Hepatic stellate cell (primary cell): ENCODE measurements around the gene NMRAL1.

ENCODE experiments used
- DNase-seq: peaks from one replicate; pipeline ENCODE4 v3.0.0; 2011; ENCODE audit warnings: low spot score

Gene NMRAL1

DNA sequence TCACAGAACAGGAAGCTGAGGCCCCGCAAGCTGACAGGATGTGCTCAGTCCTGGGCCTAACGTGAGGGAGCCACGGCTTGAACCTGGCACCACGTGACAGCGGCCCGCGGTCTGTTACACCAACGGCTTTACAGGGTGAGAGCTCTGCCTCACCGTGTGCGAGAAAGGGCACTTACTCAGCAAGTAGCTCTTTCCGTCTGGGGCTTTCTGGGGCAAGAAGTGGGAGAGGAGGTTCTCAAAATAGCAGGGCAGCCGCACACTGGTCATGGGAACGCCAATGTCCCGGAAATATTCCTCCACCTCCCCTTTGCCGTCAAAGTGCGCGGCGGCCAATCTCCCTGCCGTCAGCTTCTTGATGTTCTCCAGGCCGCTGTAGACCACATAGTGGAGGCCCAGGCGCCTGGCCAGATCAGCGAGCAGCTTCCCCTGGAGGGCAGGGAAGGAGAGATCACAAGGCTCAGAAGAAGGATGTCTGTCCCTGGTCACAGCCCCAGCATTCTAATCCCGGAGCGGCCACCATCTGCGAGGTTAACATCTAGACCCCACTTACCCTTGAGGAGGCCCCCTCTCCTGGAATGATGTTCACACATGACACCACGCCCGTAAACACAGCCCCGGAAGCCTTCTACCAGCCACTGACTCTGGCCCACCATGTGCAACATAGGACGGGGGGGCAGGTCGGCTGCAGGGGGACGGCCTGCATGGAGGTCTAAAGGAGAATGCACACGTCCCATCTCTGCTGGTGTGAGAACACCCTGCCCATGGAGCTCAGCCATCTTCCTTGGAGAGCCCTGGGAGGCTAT is 8.2 kb downstream of the NMRAL1 start:
- DNase-seq: peak; percentile 70

DNA sequence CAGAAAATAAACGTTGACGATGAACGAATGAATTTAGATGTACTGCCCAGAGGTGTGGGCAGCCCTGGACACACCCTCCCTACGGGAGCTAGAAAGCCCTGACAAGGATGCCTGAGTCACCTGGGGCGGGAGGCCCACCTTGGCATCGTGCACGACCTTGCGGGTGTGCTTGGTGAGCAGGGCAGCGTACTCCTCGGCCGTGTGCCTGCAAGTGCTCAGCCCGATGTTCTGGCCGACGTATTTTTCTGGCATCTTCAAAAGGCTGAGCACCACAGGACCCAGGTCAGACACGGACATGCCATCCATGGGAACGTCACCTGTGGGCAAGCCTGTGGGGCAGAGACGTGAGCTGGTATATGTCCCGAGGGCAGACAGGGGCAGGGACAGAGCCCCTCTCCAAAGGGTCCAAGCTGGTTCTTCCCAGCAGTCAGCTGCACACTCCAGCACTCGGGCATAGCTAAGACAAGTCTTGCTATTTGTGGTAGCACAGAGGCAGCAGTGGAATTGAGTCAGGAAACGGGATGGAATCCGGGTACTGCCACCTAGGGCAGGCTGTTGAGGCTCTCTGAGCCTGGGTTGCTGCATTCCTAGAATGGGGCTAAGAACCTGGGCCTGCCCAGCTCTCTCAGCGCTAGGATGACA is 10.8 kb downstream of the NMRAL1 start:
- no peak for DNase-seq

GRCh38 chr16:4461250-4462085 is 13.0 kb downstream of the NMRAL1 start:
- no peak for DNase-seq

- DNase-seq: no peak
Measured at GRCh38 chr16:4460936-4461249, 13.5 kb downstream of the NMRAL1 start.

DNA sequence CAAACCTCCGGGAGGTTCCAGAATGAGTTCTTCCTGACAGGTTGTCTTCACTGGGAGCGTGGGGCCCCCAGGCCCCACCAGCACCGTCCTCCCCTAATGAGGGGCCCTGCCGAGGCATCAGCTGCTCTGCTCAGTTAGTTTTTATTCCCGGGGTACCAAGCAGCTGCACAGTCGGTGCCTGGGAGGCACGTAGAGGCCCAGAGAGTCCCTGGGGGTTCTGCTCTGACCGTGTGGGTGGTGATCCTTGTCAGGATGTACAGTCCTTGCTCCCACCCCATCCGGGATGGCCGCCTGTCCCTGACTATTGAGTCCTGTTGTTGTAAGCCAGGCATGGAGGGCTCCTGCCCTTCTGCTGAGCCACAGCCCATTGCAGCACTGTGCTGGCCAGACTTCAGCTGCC is 18.5 kb downstream of the NMRAL1 start:
- DNase-seq: no peak

GRCh38 chr16:4455081-4455480 is 19.3 kb downstream of the NMRAL1 start:
- no peak for DNase-seq

GRCh38 chr16:4454623-4455022 is 19.8 kb downstream of the NMRAL1 start:
- no peak for DNase-seq

DNA sequence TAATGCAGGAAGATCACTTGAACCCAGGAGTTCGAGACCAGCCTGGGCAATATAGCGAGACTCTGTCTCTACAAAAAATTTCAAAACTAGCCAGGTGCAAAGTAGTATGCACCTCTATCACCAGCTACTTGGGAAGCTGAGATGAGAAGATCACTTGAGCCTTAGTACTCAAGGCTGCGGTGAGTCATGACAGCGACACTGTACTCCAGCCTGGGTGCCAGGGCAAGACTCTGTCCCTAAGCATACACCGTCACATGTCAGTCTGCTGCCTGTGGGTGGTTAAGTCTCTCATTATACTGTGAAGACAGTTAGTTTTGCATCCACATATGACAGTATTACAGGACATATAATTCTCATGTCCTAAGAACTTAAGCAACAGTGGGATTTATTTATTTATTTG is 21.8 kb downstream of the NMRAL1 start:
- no peak for DNase-seq

GRCh38 chr16:4450931-4451519 is 23.4 kb downstream of the NMRAL1 start:
- no peak for DNase-seq

DNA sequence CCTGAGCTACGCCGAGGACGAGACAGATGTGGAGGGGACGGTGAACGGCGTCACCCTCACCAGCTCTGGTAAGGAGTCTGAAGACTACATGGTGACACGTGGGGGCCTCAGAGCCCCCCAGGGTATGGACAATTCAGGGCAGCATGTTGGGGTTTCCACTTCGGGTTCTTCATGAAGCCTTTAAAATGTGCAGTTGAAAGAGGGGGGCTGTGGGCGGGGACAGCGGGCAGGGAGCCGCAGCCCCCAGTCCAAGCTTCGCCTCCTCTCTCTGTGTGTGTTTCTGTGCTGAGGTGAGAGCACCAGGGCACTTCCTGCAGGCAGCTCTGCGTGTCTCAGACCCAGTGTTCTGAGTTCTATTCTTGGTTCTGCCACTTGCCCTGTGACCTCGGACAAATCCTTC is 24.0 kb downstream of the NMRAL1 start:
- no peak for DNase-seq

DNA sequence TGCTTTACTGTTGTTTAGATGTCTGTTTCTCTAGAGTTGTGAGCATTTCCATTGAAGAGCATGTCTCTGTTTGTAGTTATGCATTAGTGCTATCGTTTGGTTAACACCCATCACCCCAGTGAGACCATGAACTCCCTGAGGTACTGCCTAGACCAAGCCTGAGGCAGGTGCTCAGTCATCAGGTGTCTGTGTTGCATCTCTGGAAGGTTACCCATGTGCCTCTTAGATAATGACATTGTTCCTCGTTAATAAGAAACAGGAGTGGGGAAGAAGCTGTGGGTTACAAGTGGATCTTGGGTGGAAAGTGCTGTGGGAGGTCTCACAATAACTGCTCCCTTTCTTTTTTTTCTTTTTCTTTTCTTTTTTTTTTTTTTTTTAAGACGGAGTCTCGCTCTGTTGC is 30.4 kb downstream of the NMRAL1 start:
- DNase-seq: no peak

- DNase-seq: no peak
Measured at GRCh38 chr16:4443271-4443670, 31.2 kb downstream of the NMRAL1 start.

DNA sequence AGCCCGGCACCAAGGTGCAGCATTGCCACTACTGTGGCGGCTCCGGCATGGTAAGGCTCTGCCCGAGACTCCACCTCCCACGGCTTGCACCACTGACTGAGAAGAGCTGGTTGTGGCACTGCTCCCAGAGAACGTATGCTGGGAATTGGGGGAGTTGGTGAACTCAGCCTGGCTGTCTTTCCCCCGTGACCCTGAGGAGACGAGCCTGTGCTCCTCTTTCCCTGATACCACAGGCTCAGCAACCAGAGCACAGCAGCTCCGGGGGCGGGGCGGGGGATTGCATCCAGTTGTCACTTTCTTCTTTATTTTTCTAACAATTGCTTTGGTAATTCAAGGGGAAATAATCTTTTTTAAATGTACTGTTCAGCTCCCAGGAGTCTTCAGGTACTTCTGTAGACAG is 32.1 kb downstream of the NMRAL1 start:
- DNase-seq: no peak

DNA sequence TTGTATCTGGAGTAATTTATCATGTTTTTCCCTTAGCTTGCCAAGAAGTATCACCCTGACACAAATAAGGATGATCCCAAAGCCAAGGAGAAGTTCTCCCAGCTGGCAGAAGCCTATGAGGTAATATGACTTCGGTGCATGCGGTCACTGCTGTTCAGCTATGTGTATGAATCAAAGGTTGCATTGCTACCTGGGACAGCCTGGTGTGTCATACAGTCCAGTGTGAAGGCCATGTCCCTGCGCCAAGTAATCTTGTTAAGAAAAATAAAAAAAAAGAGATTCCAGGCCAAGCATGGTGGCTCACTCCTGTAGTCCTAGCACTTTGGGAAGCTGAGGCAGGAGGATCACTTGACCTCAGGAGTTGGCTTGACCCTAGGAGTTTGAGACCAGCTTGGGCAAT is 37.1 kb downstream of the NMRAL1 start:
- no peak for DNase-seq

DNA sequence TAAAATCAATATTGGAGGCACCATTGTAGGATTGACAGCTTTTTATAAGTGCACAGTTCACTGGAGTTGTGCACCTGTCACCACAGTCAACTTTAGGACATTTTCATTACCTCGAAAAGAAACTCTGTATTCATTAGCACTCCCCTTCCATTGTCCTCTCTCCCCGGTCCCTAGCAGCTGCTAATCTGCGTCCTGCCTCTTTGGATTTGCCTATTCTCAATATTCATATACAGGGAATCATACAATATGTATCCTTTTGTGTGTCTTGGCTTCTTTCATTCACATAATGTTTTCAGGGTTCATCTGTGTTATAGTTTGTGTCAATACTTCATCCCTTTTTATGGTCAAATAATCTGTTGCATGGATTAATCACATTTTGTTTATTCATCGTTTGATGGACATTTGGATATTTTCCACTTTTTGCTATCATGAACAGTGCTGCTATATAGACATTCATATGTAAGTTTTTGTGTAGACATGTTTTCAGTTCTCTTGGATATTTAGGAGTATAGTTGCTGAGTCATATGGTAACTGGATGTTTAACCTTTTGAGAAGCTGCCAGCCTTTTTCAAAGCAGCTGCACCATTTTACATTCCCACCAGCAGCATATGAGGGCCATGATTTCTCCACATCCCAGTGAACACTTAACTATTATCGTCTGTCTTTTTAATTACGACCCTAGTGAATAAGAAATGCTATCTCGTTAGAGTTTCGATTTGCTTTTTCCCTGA is 38.9 kb downstream of the NMRAL1 start:
- DNase-seq: no peak

- DNase-seq: no peak
Measured at GRCh38 chr16:4433914-4434787, 40.3 kb downstream of the NMRAL1 start.

DNA sequence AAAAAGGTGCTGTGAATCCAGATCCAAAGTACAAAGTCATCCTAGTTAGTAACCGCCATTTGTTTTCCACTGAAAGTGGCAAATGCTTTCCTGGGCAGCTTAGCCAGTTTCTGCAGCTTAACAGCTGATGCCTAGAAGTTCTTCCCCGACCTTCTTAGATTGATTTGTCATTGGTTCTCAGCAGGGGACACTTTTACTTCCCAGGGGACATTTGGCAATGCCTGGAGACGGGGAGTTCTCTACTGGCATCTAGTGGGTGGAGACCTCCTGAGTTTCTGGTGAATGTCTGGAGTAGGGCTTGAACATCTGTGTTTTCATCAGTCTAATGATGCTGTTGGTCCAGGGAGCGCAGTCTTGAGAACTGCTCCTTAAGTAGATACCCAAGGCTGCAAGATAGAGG is 41.2 kb downstream of the NMRAL1 start:
- DNase-seq: no peak

DNA sequence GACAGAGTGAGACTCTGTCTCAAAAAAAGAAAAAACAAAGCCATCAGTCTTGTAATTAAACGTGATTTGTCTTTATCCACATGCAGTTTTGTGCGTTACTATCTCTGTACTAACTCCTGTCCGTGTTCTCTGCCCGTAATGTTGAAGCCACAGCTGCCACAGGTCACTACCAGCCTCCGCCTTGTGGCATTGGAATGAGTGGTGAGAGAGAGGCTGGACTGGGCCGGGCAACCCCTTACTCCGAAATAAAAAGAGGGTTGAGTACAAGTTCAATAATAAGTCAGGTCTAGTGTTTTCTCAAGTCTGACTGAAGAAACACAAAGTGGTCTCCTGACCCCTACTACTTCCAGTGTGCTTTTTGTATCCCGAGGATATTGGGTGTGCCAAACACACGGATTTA is 43.4 kb downstream of the NMRAL1 start:
- DNase-seq: no peak

DNA sequence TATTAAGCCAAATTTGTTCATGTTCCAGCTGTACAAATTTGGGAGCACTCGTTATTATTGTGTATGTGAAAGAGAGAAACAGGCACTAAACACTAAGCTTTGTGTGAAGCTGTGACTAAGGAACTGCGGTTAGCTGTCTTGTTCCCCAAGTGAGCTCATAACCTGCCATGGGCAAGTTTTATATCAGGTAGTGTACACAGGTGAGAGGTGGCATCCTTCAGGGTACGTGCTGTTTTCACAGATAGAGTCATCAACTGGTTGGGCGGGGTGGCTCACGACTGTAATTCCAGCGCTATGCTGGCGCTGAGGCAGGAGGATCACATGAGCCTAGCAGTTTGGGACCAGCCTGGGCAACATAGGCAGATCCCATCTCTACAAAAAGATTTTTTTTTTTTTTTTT is 45.9 kb downstream of the NMRAL1 start:
- no peak for DNase-seq

DNA sequence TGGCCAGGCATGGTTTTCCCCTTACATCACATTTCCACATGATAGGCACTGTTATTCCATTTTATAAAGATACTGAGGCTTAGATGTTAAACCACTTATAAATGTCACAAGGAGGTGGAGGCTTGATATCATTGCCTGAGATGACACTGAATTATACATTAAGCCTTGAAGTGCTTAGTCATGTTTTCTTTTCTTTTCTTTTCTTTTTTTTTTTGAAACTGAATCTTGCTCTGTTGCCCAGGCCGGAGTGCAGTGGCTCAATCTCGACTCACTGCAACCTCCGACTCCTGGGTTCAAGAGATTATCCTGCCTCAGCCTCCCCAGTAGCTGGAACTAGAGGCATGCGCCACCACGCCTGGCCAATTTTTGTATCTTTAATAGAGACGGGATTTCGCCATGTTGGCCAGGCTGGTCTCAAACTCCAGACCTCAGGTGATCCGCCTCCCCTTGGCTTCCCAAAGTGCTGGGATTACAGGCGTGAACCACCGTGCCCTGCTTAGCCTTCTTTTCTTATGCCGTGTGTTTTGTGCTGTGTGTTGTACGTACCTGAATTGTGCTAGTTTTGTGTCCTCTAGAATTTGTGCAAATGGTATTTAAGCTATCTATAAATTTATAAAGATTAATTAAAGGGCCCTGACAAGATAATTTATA is 47.6 kb downstream of the NMRAL1 start:
- DNase-seq: no peak
